Peyer's patch (tissue), 4 donors: Measurements from ENCODE around the gene NME7.

Experiments
- POLR2A ChIP-seq, 2 donors: fragments of 450-650 bp; IDR thresholded peaks; one replicate each; pipeline ENCODE4 v1.5.1; 2017; ENCODE audit warnings: antibody characterized with exemption in 2 of 2, mild to moderate bottlenecking in 2 of 2, moderate library complexity in 2 of 2
- TF ChIP-seq, protein P1 (sequence below), 6 experiments: fragments of 450-650 bp in 4 of 6; fragments of 200-600 bp in 2 of 6; sonication (generic) in 1 of 6; IDR thresholded peaks; one replicate each; pipeline ENCODE4 v1.5.1; 2017 to 2019; ENCODE audit warnings: antibody characterized with exemption in 6 of 6, mild to moderate bottlenecking in 3 of 6, moderate library complexity in 1 of 6

DNA sequence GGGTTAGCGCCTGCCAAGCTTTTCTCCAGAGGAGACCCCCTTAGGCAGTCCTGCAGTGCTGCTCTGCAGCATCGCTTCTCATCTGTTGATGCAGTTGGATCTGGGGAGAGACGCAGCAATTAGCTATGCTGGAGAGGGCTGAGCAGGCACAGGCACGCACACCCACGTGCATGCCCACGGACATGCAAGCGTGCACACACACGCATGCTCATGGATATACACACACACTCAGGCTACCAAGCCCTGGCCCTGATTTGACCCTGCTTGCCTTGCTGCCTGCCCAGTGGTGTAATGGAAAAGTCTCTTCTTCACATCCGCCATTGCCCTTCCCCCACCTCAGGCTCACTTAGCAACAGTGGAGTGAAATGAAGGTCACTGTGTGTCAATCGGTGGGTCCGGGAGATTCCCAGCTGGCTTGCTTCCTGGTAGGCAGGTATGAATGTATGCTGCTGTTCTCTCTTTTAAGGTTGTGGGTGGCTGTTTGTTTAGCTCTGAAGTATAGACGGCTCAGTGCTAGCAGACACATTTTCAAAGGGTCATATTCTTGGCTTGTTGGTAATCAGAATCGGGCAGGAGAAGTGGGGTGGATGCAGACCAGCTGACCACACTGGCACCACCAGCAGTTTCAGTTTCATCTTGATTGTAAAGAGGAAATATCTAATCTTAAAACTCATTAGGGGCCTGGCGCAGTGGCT lies 251.6 kb downstream of the NME7 start:
- TF ChIP-seq, protein P1, sequence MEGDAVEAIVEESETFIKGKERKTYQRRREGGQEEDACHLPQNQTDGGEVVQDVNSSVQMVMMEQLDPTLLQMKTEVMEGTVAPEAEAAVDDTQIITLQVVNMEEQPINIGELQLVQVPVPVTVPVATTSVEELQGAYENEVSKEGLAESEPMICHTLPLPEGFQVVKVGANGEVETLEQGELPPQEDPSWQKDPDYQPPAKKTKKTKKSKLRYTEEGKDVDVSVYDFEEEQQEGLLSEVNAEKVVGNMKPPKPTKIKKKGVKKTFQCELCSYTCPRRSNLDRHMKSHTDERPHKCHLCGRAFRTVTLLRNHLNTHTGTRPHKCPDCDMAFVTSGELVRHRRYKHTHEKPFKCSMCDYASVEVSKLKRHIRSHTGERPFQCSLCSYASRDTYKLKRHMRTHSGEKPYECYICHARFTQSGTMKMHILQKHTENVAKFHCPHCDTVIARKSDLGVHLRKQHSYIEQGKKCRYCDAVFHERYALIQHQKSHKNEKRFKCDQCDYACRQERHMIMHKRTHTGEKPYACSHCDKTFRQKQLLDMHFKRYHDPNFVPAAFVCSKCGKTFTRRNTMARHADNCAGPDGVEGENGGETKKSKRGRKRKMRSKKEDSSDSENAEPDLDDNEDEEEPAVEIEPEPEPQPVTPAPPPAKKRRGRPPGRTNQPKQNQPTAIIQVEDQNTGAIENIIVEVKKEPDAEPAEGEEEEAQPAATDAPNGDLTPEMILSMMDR (IDR thresholded peaks at IDR 0.05), result no peak
- no peak for TF ChIP-seq POLR2A (IDR thresholded peaks at IDR 0.05)
